ENCODE measurements around the gene BMS1.
A peak's percentile ranks its signal among the peaks of the same experiment; 100 is the strongest.
"Not testable (repeated sequence)": the region's sequence is repeated elsewhere in the genome, so short reads cannot be mapped to it uniquely, and the experiment has no call there.

Gene BMS1

DNA sequence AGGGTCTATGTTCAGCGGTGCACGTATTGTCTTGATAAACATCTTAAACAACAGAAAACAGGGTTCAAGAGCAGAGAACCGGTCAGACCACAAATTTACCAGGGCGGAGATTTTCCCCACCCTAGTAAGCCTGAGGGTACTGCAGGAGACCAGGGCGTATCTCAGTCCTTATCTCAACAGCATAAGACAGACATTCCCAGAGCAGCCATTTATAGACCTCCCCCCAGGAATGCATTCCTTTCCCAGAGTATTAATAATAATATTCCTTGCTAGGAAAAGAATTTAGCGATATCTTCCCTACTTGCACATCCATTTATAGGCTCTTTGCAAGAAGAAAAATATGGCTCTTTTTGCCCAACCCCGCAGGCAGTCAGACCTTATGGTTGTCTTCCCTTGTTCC is 41.1 kb upstream of the BMS1 start:
- 78% methylated on average over 6 of the region's 7 CpGs for WGBS
- not testable (repeated sequence) for H3K9ac ChIP-seq (ENCODE audit: low read length); H4K8ac ChIP-seq (ENCODE audit: low read length); H4K91ac ChIP-seq (ENCODE audit: low read length); H3K4me3 ChIP-seq (ENCODE audit: insufficient read depth in 1 of 2, low read depth in 1 of 2, low read length in 2 of 2); H3K23ac ChIP-seq (ENCODE audit: low read length in 2 of 2); H3K14ac ChIP-seq (ENCODE audit: low read length in 2 of 2); H3K36me3 ChIP-seq (ENCODE audit: control insufficient read depth in 1 of 2, insufficient read depth in 2 of 2, low read depth in 1 of 2, low read length in 2 of 2); H3K4ac ChIP-seq (ENCODE audit: low read depth in 1 of 2, low read length in 2 of 2); H2BK15ac ChIP-seq (ENCODE audit: low read depth, poor library complexity, severe bottlenecking); H3K4me2 ChIP-seq (ENCODE audit: low read length, poor library complexity, severe bottlenecking); H2BK5ac ChIP-seq (ENCODE audit: low read depth, low read length, poor library complexity, severe bottlenecking); H3K4me1 ChIP-seq (ENCODE audit: control insufficient read depth, insufficient read depth, low read depth, low read length); H3K9me3 ChIP-seq (ENCODE audit: control insufficient read depth, low read length); H3K27me3 ChIP-seq (ENCODE audit: control insufficient read depth in 1 of 2, insufficient read depth in 1 of 2, low read length in 2 of 2); H2BK12ac ChIP-seq (ENCODE audit: low read length in 2 of 2); DNase-seq; H2AFZ ChIP-seq (ENCODE audit: low read depth, low read length); H2AK5ac ChIP-seq (ENCODE audit: low read length, severe bottlenecking); H3K18ac ChIP-seq (ENCODE audit: low read depth in 1 of 2, low read length in 2 of 2); H3K27ac ChIP-seq (ENCODE audit: low read length, poor library complexity, severe bottlenecking); H3K79me1 ChIP-seq (replicated peaks; ENCODE audit: low read length, poor library complexity, severe bottlenecking); H2BK120ac ChIP-seq (ENCODE audit: low read depth, low read length)

DNA sequence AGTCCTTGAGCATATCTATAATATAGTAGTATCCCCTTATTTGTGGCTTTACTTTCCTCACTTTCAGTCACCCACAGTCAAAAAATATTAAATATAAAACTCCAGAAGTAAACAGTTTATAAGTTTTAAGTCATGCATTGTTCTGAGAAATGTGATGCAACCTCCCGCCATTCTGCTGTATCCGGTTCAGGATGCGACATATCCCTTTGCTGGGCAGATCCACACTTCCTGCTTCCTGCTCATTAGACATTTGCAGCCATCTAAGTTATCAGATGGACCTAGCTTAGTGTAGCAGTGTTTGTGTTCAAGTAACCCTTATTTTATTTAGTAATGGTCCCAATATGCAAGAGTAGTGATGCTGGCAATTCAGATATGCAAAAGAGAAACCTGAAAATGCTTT is 38.9 kb upstream of the BMS1 start:
- Histone ChIP-seq H2BK12ac (ENCODE audit: low read length in 2 of 2) (no peak overlapping the region), H3K27ac (ENCODE audit: low read length, poor library complexity, severe bottlenecking) (no peak overlapping the region)
- 79% methylated on average over 2 of the region's 3 CpGs for WGBS

DNA sequence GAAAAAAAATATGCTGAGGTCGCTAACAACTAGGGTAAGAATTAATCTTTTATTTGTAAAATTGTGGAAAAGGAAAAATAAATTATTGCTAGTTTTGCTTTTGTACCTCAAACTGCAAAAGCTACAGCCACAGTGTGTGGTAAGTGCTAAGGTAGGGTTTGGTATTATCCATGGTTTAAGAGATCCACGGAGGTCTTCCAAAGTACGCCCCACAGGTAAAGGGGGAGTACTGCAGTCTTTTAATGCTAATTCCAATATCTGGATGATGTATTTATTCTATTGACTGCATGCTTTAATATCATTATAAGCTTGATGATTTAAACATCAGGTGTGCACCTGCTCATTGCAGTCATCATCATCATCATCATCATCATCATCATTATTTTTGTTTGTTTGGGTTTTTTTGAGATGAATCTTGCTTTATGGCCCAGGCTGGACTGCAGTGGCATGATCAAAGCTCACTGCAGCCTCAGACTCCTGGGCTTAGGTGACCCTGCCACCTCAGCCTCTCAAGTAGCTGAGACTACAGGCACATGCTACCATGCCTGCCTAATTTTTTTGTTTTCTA is 38.4 kb upstream of the BMS1 start:
- Histone ChIP-seq H3K27me3 (ENCODE audit: control insufficient read depth in 1 of 2, insufficient read depth in 1 of 2, low read length in 2 of 2) (no peaks in the 10 kb centered on the region), H3K36me3 (ENCODE audit: control insufficient read depth in 1 of 2, insufficient read depth in 2 of 2, low read depth in 1 of 2, low read length in 2 of 2) (no peaks in the 10 kb centered on the region), H2AFZ (ENCODE audit: low read depth, low read length) (no peak overlapping the region), H3K4ac (ENCODE audit: low read depth in 1 of 2, low read length in 2 of 2) (no peak overlapping the region), H3K4me1 (ENCODE audit: control insufficient read depth, insufficient read depth, low read depth, low read length) (no peaks in the 10 kb centered on the region), H3K4me3 (ENCODE audit: insufficient read depth in 1 of 2, low read depth in 1 of 2, low read length in 2 of 2) (no peak overlapping the region), H3K79me1 (replicated peaks; ENCODE audit: low read length, poor library complexity, severe bottlenecking) (no peaks in the 10 kb centered on the region), H3K18ac (ENCODE audit: low read depth in 1 of 2, low read length in 2 of 2) (no peak overlapping the region), H2AK5ac (ENCODE audit: low read length, severe bottlenecking) (no peak overlapping the region), H3K27ac (ENCODE audit: low read length, poor library complexity, severe bottlenecking) (no peak overlapping the region), H3K14ac (ENCODE audit: low read length in 2 of 2) (no peak overlapping the region), H3K23ac (ENCODE audit: low read length in 2 of 2) (no peak overlapping the region), H4K91ac (ENCODE audit: low read length) (no peak overlapping the region), H2BK12ac (ENCODE audit: low read length in 2 of 2) (no peak overlapping the region), H3K4me2 (ENCODE audit: low read length, poor library complexity, severe bottlenecking) (no peak overlapping the region), H2BK5ac (ENCODE audit: low read depth, low read length, poor library complexity, severe bottlenecking) (no peak overlapping the region), H2BK120ac (ENCODE audit: low read depth, low read length) (no peak overlapping the region), H2BK15ac (ENCODE audit: low read depth, poor library complexity, severe bottlenecking) (no peak overlapping the region), H4K8ac (ENCODE audit: low read length) (no peak overlapping the region), H3K9me3 (ENCODE audit: control insufficient read depth, low read length) (peaks cover 6% of the 10 kb centered on the region), H3K9ac (ENCODE audit: low read length) (no peak overlapping the region)
- DNase-seq, result no peak
- 29% methylated on average over 1 of the region's 3 CpGs for WGBS

More for the DNA sequence above, 38.9 kb upstream of the BMS1 start:
- Histone ChIP-seq H4K91ac (ENCODE audit: low read length) (no peak overlapping the region), H2BK15ac (ENCODE audit: low read depth, poor library complexity, severe bottlenecking) (no peak overlapping the region), H2BK120ac (ENCODE audit: low read depth, low read length) (no peak overlapping the region), H3K4me2 (ENCODE audit: low read length, poor library complexity, severe bottlenecking) (no peak overlapping the region), H3K36me3 (ENCODE audit: control insufficient read depth in 1 of 2, insufficient read depth in 2 of 2, low read depth in 1 of 2, low read length in 2 of 2) (no peaks in the 10 kb centered on the region), H3K18ac (ENCODE audit: low read depth in 1 of 2, low read length in 2 of 2) (no peak overlapping the region), H3K4me3 (ENCODE audit: insufficient read depth in 1 of 2, low read depth in 1 of 2, low read length in 2 of 2) (no peak overlapping the region), H3K9me3 (ENCODE audit: control insufficient read depth, low read length) (peaks cover 6% of the 10 kb centered on the region), H3K9ac (ENCODE audit: low read length) (no peak overlapping the region), H3K79me1 (replicated peaks; ENCODE audit: low read length, poor library complexity, severe bottlenecking) (no peaks in the 10 kb centered on the region), H2AFZ (ENCODE audit: low read depth, low read length) (no peak overlapping the region), H3K27me3 (ENCODE audit: control insufficient read depth in 1 of 2, insufficient read depth in 1 of 2, low read length in 2 of 2) (no peaks in the 10 kb centered on the region), H4K8ac (ENCODE audit: low read length) (no peak overlapping the region), H3K4ac (ENCODE audit: low read depth in 1 of 2, low read length in 2 of 2) (no peak overlapping the region), H2AK5ac (ENCODE audit: low read length, severe bottlenecking) (no peak overlapping the region), H3K4me1 (ENCODE audit: control insufficient read depth, insufficient read depth, low read depth, low read length) (no peaks in the 10 kb centered on the region), H3K23ac (ENCODE audit: low read length in 2 of 2) (no peak overlapping the region), H3K14ac (ENCODE audit: low read length in 2 of 2) (no peak overlapping the region), H2BK5ac (ENCODE audit: low read depth, low read length, poor library complexity, severe bottlenecking) (no peak overlapping the region)
- no peak for DNase-seq

DNA sequence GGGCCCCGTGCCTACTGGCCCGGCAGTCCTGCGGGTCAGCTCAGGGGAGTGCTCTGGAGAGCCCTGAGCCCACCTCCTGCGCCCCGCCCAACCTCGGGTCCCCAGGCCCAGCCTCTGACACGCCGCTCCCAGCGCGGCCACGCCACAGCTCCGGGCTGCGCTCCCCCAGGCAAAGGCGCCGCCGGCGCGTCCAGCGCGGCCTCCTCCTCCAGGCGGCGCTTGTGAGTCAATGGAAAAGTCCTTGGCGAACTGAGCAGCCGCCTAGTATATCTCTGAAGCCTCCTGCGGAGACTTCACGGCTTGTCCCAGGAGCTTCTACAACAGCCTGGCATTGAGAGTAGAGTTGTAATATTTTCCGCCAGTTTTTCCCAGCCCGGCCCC is 29.5 kb upstream of the BMS1 start:
- Histone ChIP-seq H3K9ac (ENCODE audit: low read length) (peak overlapping the region; percentile 53), H3K4me3 (ENCODE audit: insufficient read depth in 1 of 2, low read depth in 1 of 2, low read length in 2 of 2) (peak overlapping the region; percentile 52 to 73), H3K4ac (ENCODE audit: low read depth in 1 of 2, low read length in 2 of 2) (no peak overlapping the region), H2BK120ac (ENCODE audit: low read depth, low read length) (no peak overlapping the region), H3K23ac (ENCODE audit: low read length in 2 of 2) (no peak overlapping the region), H2BK12ac (ENCODE audit: low read length in 2 of 2) (no peak overlapping the region), H3K79me1 (replicated peaks; ENCODE audit: low read length, poor library complexity, severe bottlenecking) (no peaks in the 10 kb centered on the region), H3K4me1 (ENCODE audit: control insufficient read depth, insufficient read depth, low read depth, low read length) (peaks cover 23% of the 10 kb centered on the region), H3K9me3 (ENCODE audit: control insufficient read depth, low read length) (no peaks in the 10 kb centered on the region), H3K18ac (ENCODE audit: low read depth in 1 of 2, low read length in 2 of 2) (peak overlapping the region in 1 of 2 experiments; percentile 57), H4K8ac (ENCODE audit: low read length) (no peak overlapping the region), H3K27me3 (ENCODE audit: control insufficient read depth in 1 of 2, insufficient read depth in 1 of 2, low read length in 2 of 2) (peaks cover 45 to 51% of the 10 kb centered on the region in 2 experiments), H2BK15ac (ENCODE audit: low read depth, poor library complexity, severe bottlenecking) (no peak overlapping the region), H2AK5ac (ENCODE audit: low read length, severe bottlenecking) (no peak overlapping the region), H3K36me3 (ENCODE audit: control insufficient read depth in 1 of 2, insufficient read depth in 2 of 2, low read depth in 1 of 2, low read length in 2 of 2) (peaks cover 0 to 9% of the 10 kb centered on the region in 2 experiments), H3K14ac (ENCODE audit: low read length in 2 of 2) (no peak overlapping the region), H3K4me2 (ENCODE audit: low read length, poor library complexity, severe bottlenecking) (peak overlapping the region; percentile 98), H2AFZ (ENCODE audit: low read depth, low read length) (peak overlapping the region; percentile 90), H2BK5ac (ENCODE audit: low read depth, low read length, poor library complexity, severe bottlenecking) (no peak overlapping the region), H4K91ac (ENCODE audit: low read length) (no peak overlapping the region), H3K27ac (ENCODE audit: low read length, poor library complexity, severe bottlenecking) (no peak overlapping the region)
- peak; percentile 78 for DNase-seq
- 2% methylated on average over 28 of the region's 28 CpGs for WGBS
